GM21390 (cell line): ENCODE measurements around the gene TP63.

Experiments used
- ATAC-seq: cut with Tn5 transposase; IDR thresholded peaks from one replicate; pipeline ENCODE4 v1.9.1; 2021; ENCODE audit not compliant: unreplicated experiment

TP63 gene

DNA sequence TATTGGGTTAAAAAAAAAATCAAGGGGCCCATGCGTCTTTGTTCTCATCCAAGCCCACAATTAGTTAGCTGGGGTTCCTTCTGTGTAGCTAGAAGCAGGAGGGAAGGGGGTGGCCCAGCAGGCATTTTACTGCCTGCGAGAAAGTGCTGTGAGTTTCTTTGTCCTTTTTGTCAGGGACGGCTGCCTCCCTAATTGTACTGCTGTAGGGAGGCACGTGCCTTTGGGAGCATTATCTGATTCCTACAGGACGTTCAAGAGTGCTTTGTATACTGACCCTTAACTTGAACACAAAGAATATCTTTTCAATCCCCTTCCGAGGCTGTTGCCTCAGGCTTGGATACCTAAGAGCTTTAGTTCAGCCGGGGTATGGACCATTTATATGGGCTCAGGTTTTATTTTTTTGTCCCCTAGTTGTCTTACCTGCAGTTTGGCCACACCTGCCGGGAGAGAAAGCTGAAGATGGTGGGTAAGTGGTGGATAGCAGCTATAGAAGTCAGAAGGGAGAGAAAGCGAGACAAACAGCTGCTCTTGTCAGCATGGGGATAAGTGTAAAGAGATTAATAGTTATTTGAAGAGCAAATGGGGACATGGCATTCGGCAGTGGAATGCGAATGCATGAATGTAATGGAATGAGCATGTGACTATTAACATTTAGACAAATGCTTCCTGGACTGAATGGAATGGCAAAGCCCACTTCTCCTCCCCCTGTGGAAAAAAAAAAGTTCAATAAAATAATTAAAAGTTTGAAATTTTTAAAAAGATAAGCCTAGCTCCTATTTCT lies 175.2 kb downstream of the TP63 start:
- ATAC-seq, result no peak

- no peak for ATAC-seq
Observed at GRCh38 chr3:189808246-189809007, 177.2 kb downstream of the TP63 start.

GRCh38 chr3:189809583-189809982 lies 178.4 kb downstream of the TP63 start:
- ATAC-seq, result no peak

DNA sequence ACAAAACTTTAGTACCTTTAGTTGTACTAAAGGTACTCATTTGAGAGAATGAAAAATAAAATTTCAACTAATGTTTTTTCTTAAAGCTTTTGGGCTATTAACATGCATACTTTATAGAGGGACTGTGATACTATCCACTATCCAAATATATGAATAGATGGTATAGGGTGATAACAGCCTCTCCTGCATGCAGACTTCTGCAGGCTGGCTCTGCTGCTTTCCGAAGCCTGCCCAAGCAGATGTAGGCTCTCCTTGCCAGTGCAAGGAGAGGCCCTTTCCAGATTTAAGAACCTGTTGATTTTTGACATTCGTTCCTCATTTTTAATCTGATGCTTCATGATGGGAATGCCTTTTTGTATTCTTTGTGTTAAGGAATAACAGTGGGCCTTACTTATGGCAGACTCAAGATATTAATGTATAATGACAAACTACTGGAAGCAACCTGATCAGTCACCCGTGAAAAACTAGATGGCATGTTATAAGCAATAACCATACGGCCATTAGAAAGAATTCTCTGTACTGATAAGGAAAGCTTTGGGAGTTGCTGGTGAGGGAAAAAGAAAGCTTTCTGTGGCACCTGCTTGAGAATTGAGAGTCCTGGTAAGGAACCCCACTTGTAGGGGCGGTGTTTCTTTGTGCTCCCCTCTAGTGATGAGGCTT lies 181.7 kb downstream of the TP63 start:
- ATAC-seq, result no peak

DNA sequence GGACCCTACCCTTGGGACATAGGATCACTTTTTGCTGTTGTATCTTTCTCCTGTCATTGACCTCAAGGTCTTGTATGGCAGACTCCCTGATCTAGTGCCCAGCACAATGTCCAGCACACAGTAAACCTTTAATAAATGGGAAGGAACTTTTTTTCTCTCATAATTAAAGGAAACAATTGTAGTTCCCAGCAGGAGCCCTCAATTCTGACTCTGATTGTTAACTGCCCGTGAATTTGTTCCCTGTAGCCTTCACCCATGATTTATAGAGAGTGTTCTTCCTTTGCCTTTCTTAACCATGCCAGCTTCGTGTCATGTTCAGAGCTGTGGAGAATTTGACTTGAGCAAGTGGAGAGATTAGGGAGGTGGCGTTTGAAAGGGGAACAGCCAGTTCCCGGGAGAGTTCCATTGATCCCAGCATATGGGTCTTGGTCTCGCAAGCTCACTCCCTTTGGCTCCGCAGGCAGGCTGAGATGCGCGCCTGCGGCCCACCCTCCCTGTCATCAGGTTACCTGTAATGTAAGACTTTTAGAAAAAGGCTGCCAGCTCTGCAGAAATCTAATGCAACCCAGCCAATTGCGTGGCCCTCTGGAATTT lies 182.6 kb downstream of the TP63 start:
- no peak for ATAC-seq

DNA sequence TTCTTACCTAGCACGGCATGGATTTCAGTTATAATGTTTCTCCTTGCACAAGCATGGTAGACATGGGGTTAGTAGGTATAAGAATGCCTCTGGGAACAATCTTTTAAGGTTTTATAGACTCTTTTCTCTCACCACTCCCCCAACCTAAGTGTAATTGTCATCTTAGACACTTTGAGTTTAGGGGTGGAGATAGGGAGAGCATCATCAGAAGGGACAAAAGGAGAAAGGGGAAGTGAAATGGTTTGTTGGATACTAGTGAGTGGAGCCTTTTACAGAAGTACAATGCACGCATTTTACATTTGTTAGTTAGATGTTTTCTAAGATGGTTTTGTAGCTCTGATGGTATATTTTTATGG lies 189.2 kb downstream of the TP63 start:
- ATAC-seq, result no peak

- no peak for ATAC-seq
Observed at GRCh38 chr3:189821262-189821661, 190.1 kb downstream of the TP63 start.

- no peak for ATAC-seq
Observed at GRCh38 chr3:189822726-189823125, 191.5 kb downstream of the TP63 start.

DNA sequence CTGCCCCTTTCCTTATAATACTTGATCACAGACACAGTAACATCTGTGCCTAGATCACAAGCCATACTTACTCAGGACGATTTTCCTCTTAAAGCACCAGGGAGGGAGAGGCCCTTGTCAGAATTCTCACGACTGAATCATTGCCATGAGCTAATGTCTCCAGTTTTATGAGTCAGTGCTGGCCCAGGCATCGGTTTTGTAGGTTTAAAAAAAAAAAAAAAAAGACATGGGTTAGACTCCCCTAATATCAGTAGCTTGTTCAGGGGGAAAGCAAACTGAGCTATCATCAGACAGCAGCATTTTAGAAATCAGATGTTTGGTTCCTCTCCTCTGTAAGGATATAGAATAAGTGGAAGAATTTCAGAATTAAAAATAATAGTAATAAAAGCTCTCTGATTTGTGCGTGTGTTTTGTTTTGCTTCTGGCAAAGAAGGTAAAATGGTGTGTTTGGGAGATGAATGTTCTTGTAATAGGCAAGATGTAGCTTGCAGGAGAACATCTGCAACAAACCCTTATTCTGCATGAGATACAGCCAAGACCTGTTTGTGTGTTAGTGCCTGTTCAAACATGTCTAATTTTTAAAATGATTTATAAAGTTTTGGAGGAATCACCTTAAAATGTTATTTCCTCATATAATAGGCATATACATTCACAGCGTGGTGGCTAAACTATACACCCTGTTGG lies 193.6 kb downstream of the TP63 start:
- no peak for ATAC-seq

- ATAC-seq, result no peak
Observed at GRCh38 chr3:189826566-189826965, 195.4 kb downstream of the TP63 start.

- ATAC-seq, result no peak
Observed at GRCh38 chr3:189827108-189827507, 195.9 kb downstream of the TP63 start.

DNA sequence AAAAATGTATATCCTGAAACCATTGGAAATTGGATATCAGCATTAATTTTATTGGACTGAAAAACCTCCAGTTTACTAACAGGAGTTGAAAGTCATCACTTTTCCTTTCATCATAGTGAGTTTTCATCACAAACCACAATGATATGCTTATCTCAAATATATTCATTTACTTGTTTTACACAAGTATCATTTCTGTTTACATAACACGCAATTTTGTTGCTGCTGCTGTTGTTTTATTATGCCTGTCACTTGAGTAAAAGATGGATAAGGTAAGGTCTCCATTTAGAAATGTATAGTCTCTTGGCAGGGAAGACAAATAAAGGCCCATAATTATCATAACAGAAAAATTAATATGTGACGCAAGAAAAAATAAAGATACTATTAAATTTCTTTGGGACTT lies 199.2 kb downstream of the TP63 start:
- no peak for ATAC-seq

- ATAC-seq, result no peak
Observed at GRCh38 chr3:189833266-189833665, 202.1 kb downstream of the TP63 start.

- ATAC-seq, result no peak
Observed at GRCh38 chr3:189833996-189834395, 202.8 kb downstream of the TP63 start.

- ATAC-seq, result no peak
Observed at GRCh38 chr3:189834462-189834861, 203.3 kb downstream of the TP63 start.

- ATAC-seq, result no peak
Observed at GRCh38 chr3:189836795-189837194, 205.6 kb downstream of the TP63 start.

- ATAC-seq, result no peak
Observed at GRCh38 chr3:189838291-189838690, 207.1 kb downstream of the TP63 start.

GRCh38 chr3:189839576-189839975 lies 208.4 kb downstream of the TP63 start:
- no peak for ATAC-seq

DNA sequence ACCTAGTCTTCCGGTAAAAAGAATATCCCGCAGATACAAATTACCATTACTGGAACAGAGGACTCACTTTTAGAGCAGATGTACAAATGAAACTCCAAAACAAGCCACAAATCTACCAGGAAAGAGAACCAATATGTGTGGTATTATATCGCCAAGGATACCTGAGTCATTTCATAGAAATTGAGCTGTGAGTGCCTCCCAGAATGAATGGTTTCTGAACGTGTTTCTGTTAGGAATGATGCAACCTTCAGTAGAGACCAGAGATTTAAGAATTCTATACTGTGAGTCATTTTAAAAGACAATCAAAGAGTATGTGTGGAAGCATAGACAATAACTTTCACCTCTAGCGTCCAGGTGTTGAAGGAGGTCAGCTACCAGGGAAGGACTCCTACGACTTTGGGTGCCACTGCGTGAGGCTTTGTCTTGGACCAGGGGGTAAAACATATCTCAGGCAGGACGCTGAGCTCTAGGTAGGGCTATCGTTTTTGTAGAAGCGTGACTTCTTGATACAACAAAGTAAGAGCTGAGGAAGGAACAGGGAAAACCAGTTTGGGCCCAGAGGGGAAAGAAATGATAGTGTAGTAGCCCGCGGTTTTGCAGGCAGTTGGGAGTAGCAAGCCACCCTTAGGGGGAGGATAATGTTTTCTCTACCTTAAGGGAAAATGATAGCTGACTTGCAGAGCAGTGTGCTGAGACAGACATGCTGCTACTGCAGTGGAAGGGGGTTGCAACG lies 210.4 kb downstream of the TP63 start:
- ATAC-seq, result no peak
